Glutamatergic neuron (in vitro differentiated cells): ENCODE data around the gene AGBL4. TPM values are rescaled to one million over a fixed set of nuclear protein-coding genes. Genes with fewer than 3 reads are reported as not detected.

ENCODE experiments used
- DNase-seq: peaks from one replicate; pipeline ENCODE4 v3.0.0; 2022
- H3K27ac Mint-ChIP-seq: one replicate; pipeline ENCODE4 v1.8.0; 2020; ENCODE audit warnings: mild to moderate bottlenecking, mixed read lengths, inconsistent platforms; ENCODE audit not compliant: unreplicated experiment
- H3K27me3 Mint-ChIP-seq: one replicate; pipeline ENCODE4 v1.8.0; 2020; ENCODE audit warnings: mild to moderate bottlenecking, moderate library complexity, mixed read lengths, inconsistent platforms; ENCODE audit not compliant: unreplicated experiment
- H3K36me3 Mint-ChIP-seq: one replicate; pipeline ENCODE4 v1.8.0; 2020; ENCODE audit warnings: mild to moderate bottlenecking, mixed read lengths, inconsistent platforms; ENCODE audit not compliant: unreplicated experiment
- H3K4me1 Mint-ChIP-seq: one replicate; pipeline ENCODE4 v1.8.0; 2020; ENCODE audit warnings: mild to moderate bottlenecking, low read depth, mixed read lengths, inconsistent platforms; ENCODE audit not compliant: unreplicated experiment
- H3K4me3 Mint-ChIP-seq: one replicate; pipeline ENCODE4 v1.8.0; 2020; ENCODE audit warnings: mild to moderate bottlenecking, mixed read lengths, inconsistent platforms; ENCODE audit not compliant: unreplicated experiment
- H3K9me3 Mint-ChIP-seq: one replicate; pipeline ENCODE4 v1.8.0; 2020; ENCODE audit warnings: mild to moderate bottlenecking, moderate library complexity, mixed read lengths, inconsistent platforms; ENCODE audit not compliant: unreplicated experiment
- total RNA-seq: library from RNA; stranded (reverse); fragmentation: NEBNext Ultra II Directional; extraction: Animal tissue kit (Norgen Biotek cat#: 25700); gene quantifications from one replicate; pipeline ENCODE4 v1.2.1, GENCODE V29; 2021; ENCODE audit not compliant: unreplicated experiment
- TF ChIP-seq, protein P1 (sequence below): fragments of 200-600 bp; sonication (generic); IDR thresholded peaks from one replicate; pipeline ENCODE4 v1.5.0; 2021; ENCODE audit not compliant: partially characterized antibody, unreplicated experiment

Gene AGBL4
- total RNA-seq, 1 donor from 2014 or later: 3.5 TPM

GRCh38 chr1:48889615-48890014 lies 1134.1 kb downstream of the AGBL4 start:
- no peaks in the 10 kb centered on the region for H3K27me3 Mint-ChIP-seq
- TF ChIP-seq, protein P1, sequence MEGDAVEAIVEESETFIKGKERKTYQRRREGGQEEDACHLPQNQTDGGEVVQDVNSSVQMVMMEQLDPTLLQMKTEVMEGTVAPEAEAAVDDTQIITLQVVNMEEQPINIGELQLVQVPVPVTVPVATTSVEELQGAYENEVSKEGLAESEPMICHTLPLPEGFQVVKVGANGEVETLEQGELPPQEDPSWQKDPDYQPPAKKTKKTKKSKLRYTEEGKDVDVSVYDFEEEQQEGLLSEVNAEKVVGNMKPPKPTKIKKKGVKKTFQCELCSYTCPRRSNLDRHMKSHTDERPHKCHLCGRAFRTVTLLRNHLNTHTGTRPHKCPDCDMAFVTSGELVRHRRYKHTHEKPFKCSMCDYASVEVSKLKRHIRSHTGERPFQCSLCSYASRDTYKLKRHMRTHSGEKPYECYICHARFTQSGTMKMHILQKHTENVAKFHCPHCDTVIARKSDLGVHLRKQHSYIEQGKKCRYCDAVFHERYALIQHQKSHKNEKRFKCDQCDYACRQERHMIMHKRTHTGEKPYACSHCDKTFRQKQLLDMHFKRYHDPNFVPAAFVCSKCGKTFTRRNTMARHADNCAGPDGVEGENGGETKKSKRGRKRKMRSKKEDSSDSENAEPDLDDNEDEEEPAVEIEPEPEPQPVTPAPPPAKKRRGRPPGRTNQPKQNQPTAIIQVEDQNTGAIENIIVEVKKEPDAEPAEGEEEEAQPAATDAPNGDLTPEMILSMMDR: no peak
- no peaks in the 10 kb centered on the region for H3K36me3 Mint-ChIP-seq
- H3K27ac Mint-ChIP-seq: no peak overlapping the region
- peaks cover 2% of the 10 kb centered on the region for H3K4me1 Mint-ChIP-seq
- no peaks in the 10 kb centered on the region for H3K9me3 Mint-ChIP-seq
- H3K4me3 Mint-ChIP-seq: no peak overlapping the region
- DNase-seq: no peak

GRCh38 chr1:48889082-48889481 lies 1134.7 kb downstream of the AGBL4 start:
- TF ChIP-seq, protein P1: no peak
- H3K36me3 Mint-ChIP-seq: no peaks in the 10 kb centered on the region
- H3K9me3 Mint-ChIP-seq: no peaks in the 10 kb centered on the region
- no peak overlapping the region for H3K27ac Mint-ChIP-seq
- H3K27me3 Mint-ChIP-seq: no peaks in the 10 kb centered on the region
- no peak for DNase-seq
- H3K4me1 Mint-ChIP-seq: peaks cover 2% of the 10 kb centered on the region
- no peak overlapping the region for H3K4me3 Mint-ChIP-seq

- no peaks in the 10 kb centered on the region for H3K36me3 Mint-ChIP-seq
- DNase-seq: no peak
- no peak overlapping the region for H3K27ac Mint-ChIP-seq
- no peaks in the 10 kb centered on the region for H3K27me3 Mint-ChIP-seq
- peaks cover 2% of the 10 kb centered on the region for H3K4me1 Mint-ChIP-seq
- no peaks in the 10 kb centered on the region for H3K9me3 Mint-ChIP-seq
- no peak overlapping the region for H3K4me3 Mint-ChIP-seq
- TF ChIP-seq, protein P1: no peak
Measured at GRCh38 chr1:48887796-48888195, 1136.0 kb downstream of the AGBL4 start.

DNA sequence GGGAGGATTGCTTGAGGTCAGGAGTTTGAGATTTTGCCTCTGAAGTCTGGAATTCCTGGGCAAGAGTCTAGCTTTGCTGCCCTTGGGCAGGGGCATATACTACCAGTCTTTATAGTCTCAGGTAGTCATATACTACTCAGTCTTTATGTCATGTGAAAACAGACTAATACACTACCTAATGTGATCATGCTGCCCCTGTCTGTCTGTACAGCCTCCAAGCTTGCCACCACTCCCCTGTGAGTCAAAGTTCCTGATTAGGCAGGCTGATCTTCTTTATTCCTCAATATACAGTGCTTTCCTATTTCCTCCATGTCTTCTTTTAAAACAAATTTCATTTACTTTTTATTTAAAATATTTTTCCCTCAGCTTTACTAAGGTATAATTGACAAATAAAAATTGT lies 1141.7 kb downstream of the AGBL4 start:
- H3K4me1 Mint-ChIP-seq: no peaks in the 10 kb centered on the region
- TF ChIP-seq, protein P1: no peak
- H3K9me3 Mint-ChIP-seq: no peaks in the 10 kb centered on the region
- no peaks in the 10 kb centered on the region for H3K36me3 Mint-ChIP-seq
- no peak for DNase-seq
- no peak overlapping the region for H3K4me3 Mint-ChIP-seq
- no peaks in the 10 kb centered on the region for H3K27me3 Mint-ChIP-seq
- H3K27ac Mint-ChIP-seq: no peak overlapping the region

GRCh38 chr1:48878191-48878940 lies 1145.4 kb downstream of the AGBL4 start:
- no peak overlapping the region for H3K4me3 Mint-ChIP-seq
- H3K9me3 Mint-ChIP-seq: peaks cover 3% of the 10 kb centered on the region
- no peak for DNase-seq
- H3K4me1 Mint-ChIP-seq: peaks cover 1% of the 10 kb centered on the region
- H3K27me3 Mint-ChIP-seq: no peaks in the 10 kb centered on the region
- H3K36me3 Mint-ChIP-seq: no peaks in the 10 kb centered on the region
- TF ChIP-seq, protein P1: no peak
- H3K27ac Mint-ChIP-seq: no peak overlapping the region
